Activated T-cell treated with anti-CD3 and anti-CD28 coated beads, Interleukin-2, amount 50 U/mL, for 4 hours (primary cell): Measurements from ENCODE around the gene TRIP13. TPM values are rescaled to one million over a fixed set of nuclear protein-coding genes. Genes with fewer than 3 reads are reported as not detected.

Experiments
- total RNA-seq, 3 donors: library from RNA; stranded (reverse); gene quantifications; one replicate each; pipeline ENCODE4 v1.2.1, GENCODE V29; 2021

The TRIP13 gene
- total RNA-seq, 3 donors from 2014 or later, result 11.2 to 21.5 (median 18.5) TPM

Other genes starting within 250 kb of the TRIP13 start
- under 1 TPM; 0.08 to 0.19 (median 0.08) TPM for gene TPPP, start 199.5 kb upstream of the TRIP13 start, total RNA-seq
- under 1 TPM; 0.21 to 0.66 (median 0.30) TPM for gene ZDHHC11B, start 108.2 kb upstream of the TRIP13 start, total RNA-seq
- 1 to 10 TPM; 6.0 to 7.0 (median 6.2) TPM for gene ZDHHC11, start 41.9 kb upstream of the TRIP13 start, total RNA-seq
- 10 to 100 TPM; 60.9 to 67.7 (median 64.6) TPM for gene BRD9, start 83 bp upstream of the TRIP13 start, total RNA-seq
- gene NKD2, start 115.9 kb downstream of the TRIP13 start, total RNA-seq, result under 1 TPM; 0.54 to 0.94 (median 0.58) TPM
- 10 to 100 TPM; 13.6 to 26.8 (median 18.5) TPM for gene SLC12A7, start 219.2 kb downstream of the TRIP13 start, total RNA-seq